Measurements from ENCODE around the gene AOPEP. TPM values are rescaled to one million over a fixed set of nuclear protein-coding genes. Genes with fewer than 3 reads are reported as not detected.
A peak's percentile ranks its signal among the peaks of the same experiment; 100 is the strongest.
"Not testable (repeated sequence)": the region's sequence is repeated elsewhere in the genome, so short reads cannot be mapped to it uniquely, and the experiment has no call there.

Gene AOPEP
- total RNA-seq, 6 experiments from 2014 or later, result 36.6 to 110 (median 63.3) TPM

DNA sequence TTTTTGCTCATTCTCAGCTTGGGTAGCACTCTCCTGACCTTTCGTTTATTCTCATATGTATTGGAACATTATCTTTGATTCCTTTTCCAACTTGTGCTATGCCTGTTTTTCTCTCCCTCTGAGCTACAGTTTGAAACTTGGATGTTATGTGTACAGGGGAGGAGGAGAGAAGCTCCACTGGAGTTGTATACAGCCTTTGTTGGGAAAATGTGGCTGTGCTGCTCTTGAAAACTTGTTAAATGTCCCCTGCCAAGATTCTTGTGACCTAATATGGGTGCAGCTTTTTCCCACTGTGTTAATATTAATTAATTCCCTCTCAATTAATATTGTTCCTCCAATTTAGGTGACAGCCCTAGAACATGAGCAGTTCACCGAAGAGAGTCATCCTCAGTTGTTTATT is 235.4 kb downstream of the AOPEP start:
- Histone ChIP-seq H3K36me3 (no peaks in the 10 kb centered on the region), H3K27ac (no peak overlapping the region), H3K4me1 (peaks cover 0 to 24% (median 3%) of the 10 kb centered on the region in 4 donors), H3K27me3 (no peaks in the 10 kb centered on the region), H3K4me3 (no peak overlapping the region), H3K9me3 (no peaks in the 10 kb centered on the region)
- no peak for TF ChIP-seq POLR2A (IDR thresholded peaks at IDR 0.05)
- TF ChIP-seq, protein P1, sequence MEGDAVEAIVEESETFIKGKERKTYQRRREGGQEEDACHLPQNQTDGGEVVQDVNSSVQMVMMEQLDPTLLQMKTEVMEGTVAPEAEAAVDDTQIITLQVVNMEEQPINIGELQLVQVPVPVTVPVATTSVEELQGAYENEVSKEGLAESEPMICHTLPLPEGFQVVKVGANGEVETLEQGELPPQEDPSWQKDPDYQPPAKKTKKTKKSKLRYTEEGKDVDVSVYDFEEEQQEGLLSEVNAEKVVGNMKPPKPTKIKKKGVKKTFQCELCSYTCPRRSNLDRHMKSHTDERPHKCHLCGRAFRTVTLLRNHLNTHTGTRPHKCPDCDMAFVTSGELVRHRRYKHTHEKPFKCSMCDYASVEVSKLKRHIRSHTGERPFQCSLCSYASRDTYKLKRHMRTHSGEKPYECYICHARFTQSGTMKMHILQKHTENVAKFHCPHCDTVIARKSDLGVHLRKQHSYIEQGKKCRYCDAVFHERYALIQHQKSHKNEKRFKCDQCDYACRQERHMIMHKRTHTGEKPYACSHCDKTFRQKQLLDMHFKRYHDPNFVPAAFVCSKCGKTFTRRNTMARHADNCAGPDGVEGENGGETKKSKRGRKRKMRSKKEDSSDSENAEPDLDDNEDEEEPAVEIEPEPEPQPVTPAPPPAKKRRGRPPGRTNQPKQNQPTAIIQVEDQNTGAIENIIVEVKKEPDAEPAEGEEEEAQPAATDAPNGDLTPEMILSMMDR (IDR thresholded peaks at IDR 0.05), result no peak
- no peak for ATAC-seq
- WGBS (ENCODE audit: insufficient coverage, low coverage, low lambda C conversion rate, missing lambda C conversion rate), result 85% methylated on average over 2 of the region's 2 CpGs
- intact Hi-C loops (cut with DNase I), result no loop called here
- DNase-seq, result no peak

DNA sequence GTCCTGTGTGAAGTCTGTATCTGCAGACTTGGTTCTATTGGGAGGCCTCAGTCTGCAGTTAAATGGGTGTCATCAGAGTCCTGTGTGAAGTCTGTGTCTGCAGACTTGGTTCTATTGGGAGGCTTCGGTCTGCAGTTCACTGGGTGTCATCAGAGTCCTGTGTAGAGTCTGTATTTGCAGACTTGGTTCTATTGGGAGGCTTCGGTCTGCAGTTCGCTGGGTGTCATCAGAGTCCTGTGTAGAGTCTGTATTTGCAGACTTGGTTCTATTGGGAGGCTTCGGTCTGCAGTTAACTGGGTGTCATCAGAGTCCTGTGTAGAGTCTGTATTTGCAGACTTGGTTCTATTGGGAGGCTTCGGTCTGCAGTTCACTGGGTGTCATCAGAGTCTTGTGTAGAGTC is 239.1 kb downstream of the AOPEP start:
- intact Hi-C loops (cut with DNase I); H3K9me3 ChIP-seq; ATAC-seq; H3K4me3 ChIP-seq; H3K27me3 ChIP-seq; DNase-seq; H3K36me3 ChIP-seq: not testable (repeated sequence)
- H3K27ac ChIP-seq, result peak overlapping the region in 2 of 3 donors; percentile 21 to 59
- 10% methylated on average over 3 of the region's 5 CpGs for WGBS (ENCODE audit: insufficient coverage, low coverage, low lambda C conversion rate, missing lambda C conversion rate)
- H3K4me1 ChIP-seq, result peaks cover 0 to 32% (median 11%) of the 10 kb centered on the region in 4 donors

DNA sequence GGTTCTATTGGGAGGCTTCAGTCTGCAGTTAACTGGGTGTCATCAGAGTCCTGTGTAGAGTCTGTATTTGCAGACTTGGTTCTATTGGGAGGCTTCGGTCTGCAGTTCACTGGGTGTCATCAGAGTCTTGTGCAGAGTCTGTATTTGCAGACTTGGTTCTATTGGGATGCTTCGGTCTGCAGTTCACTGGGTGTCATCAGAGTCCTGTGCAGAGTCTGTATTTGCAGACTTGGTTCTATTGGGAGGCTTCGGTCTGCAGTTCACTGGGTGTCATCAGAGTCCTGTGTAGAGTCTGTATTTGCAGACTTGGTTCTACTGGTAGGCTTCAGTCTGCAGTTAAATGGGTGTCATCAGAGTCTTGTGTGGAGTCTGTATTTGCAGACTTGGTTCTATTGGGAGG is 239.5 kb downstream of the AOPEP start:
- DNase-seq; H3K9me3 ChIP-seq; H3K27me3 ChIP-seq; H3K36me3 ChIP-seq; ATAC-seq; intact Hi-C loops (cut with DNase I); H3K4me3 ChIP-seq: not testable (repeated sequence)
- Histone ChIP-seq H3K27ac (peak overlapping the region in 2 of 3 donors; percentile 57 to 59), H3K4me1 (peaks cover 0 to 37% (median 13%) of the 10 kb centered on the region in 4 donors)
- no CpG with 5 or more reads among the region's 3 CpGs for WGBS (ENCODE audit: insufficient coverage, low coverage, low lambda C conversion rate, missing lambda C conversion rate)
- TF ChIP-seq, protein P1 (IDR thresholded peaks at IDR 0.05), result peak in 2 of 4 donors; percentile 13 to 21

DNA sequence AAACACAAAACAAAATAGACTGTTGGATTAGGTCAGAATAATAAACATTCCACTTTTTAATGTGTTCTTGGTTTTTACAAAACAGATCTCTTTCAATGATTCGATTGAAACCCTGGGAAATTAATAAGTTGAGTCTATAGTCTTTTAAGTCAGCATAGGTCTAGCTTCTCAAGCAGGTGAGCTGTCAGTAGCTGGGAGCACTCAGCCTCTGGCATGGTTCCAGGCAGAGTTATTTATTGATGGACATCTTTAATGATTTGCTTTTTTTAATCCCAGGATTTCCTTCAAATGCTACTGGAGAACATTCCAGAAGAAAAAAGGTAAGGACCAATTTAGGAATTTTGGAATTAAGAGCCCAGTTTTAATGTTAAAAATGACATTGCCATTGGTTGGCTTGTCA is 241.0 kb downstream of the AOPEP start:
- Histone ChIP-seq H3K4me1 (peaks cover 0 to 51% (median 20%) of the 10 kb centered on the region in 4 donors), H3K4me3 (no peak overlapping the region), H3K27ac (peak overlapping the region; percentile 57 to 71 (median 59)), H3K27me3 (no peaks in the 10 kb centered on the region), H3K36me3 (no peaks in the 10 kb centered on the region), H3K9me3 (no peaks in the 10 kb centered on the region)
- peak in 3 of 4 donors; percentile 19 to 43 (median 34) for ATAC-seq
- TF ChIP-seq, protein P1 (IDR thresholded peaks at IDR 0.05), result no peak
- TF ChIP-seq POLR2A (IDR thresholded peaks at IDR 0.05), result no peak
- intact Hi-C loops (cut with DNase I), result no loop called here
- 17% methylated on average over 1 of the region's 1 CpG for WGBS (ENCODE audit: insufficient coverage, low coverage, low lambda C conversion rate, missing lambda C conversion rate)
- DNase-seq, result peak in 2 of 3 donors; percentile 58 to 70

DNA sequence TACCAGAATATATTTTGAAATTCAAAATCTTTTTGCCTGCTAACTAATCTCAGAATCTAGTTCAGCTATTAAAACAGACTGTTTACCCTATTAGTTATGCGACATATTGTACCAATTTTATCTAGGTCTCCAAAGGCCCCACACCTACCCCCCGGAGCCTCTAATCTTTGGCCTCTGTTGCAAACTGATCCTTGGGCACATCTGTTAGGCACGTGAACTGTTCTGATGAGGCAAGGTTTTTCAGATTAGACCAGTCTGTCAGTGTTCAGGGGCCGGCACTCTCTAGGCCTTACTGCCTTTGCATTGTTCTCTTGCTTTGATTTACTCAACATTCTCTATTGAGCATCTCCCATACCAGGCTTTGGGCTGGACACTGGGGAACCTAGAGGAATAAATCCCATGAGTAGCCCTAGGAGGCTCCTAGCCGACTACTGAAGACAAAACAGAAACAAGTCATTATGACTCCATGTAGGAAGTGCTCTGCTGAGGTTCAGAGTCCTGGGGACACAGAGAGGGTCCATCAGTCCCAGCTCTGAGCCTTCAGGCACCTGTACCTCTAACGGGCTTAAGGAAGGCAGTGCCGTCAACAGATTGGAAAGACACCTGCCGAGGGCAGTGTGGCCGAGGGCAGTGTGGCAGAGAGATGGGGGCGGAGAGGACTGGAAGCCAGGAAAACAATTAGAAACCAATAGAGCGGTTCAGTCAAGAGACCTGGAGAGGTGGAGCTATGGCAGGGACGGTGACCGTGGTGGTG is 245.1 kb downstream of the AOPEP start:
- TF ChIP-seq, protein P1 (IDR thresholded peaks at IDR 0.05), result no peak
- TF ChIP-seq POLR2A (IDR thresholded peaks at IDR 0.05), result peak; percentile 75
- ATAC-seq (peak; percentile 38 to 78 (median 70)), DNase-seq (peak in 2 of 3 donors; percentile 68 to 88)
- intact Hi-C loops (cut with DNase I), result no loop called here
- H3K4me3 ChIP-seq, result no peak overlapping the region
- WGBS (ENCODE audit: insufficient coverage, low coverage, low lambda C conversion rate, missing lambda C conversion rate), result 35% methylated on average over 13 of the region's 13 CpGs
- no peaks in the 10 kb centered on the region for H3K27me3 ChIP-seq
- H3K4me1 ChIP-seq, result peaks cover 0 to 75% (median 45%) of the 10 kb centered on the region in 4 donors
- no peaks in the 10 kb centered on the region for H3K9me3 ChIP-seq
- no peaks in the 10 kb centered on the region for H3K36me3 ChIP-seq
- peak overlapping the region; percentile 88 to 91 (median 90) for H3K27ac ChIP-seq
